Measurements from ENCODE around the gene SEPHS1. TPM values are rescaled to one million over a fixed set of nuclear protein-coding genes. Genes with fewer than 3 reads are reported as not detected.
A peak's percentile ranks its signal among the peaks of the same experiment; 100 is the strongest.

Gene SEPHS1
- total and polyA plus RNA-seq, 7 donors, result 25.9 to 41.0 (median 33.5) TPM

GRCh38 chr10:13373644-13374043 lies 25.6 kb upstream of the SEPHS1 start:
- WGBS, 2 donors, result 88% methylated on average over 2 of the region's 2 CpGs
- TF ChIP-seq CTCF (IDR thresholded peaks at IDR 0.05) (no peak), POLR2AphosphoS5 (IDR thresholded peaks at IDR 0.05) (no peak), EP300 (IDR thresholded peaks at IDR 0.05) (no peak), POLR2A (IDR thresholded peaks at IDR 0.05) (no peak)
- H3K4me3 ChIP-seq, result no peak overlapping the region
- intact Hi-C loops (cut with DNase I), result loop anchor here (2.0 to 5.0 kb wide), 3 partner anchors 155 to 404 kb away; partner anchors contain the start of genes BEND7 and PRPF18
- no peaks in the 10 kb centered on the region for H3K36me3 ChIP-seq
- H3K27ac ChIP-seq, result no peak overlapping the region
- no peaks in the 10 kb centered on the region for H3K9me3 ChIP-seq
- peaks cover 0 to 19% (median 0%) of the 10 kb centered on the region in 3 donors for H3K27me3 ChIP-seq
- H3K4me1 ChIP-seq, result no peaks in the 10 kb centered on the region
- no peak for DNase-seq

GRCh38 chr10:13372524-13372923 lies 24.4 kb upstream of the SEPHS1 start:
- intact Hi-C loops (cut with DNase I), result loop anchor here (1.0 to 5.0 kb wide), 4 partner anchors 68 to 405 kb away; partner anchors contain the start of genes BEND7 and PRPF18
- no peaks in the 10 kb centered on the region for H3K4me1 ChIP-seq
- no peak for TF ChIP-seq POLR2A (IDR thresholded peaks at IDR 0.05)
- TF ChIP-seq POLR2AphosphoS5 (IDR thresholded peaks at IDR 0.05), result no peak
- TF ChIP-seq CTCF (IDR thresholded peaks at IDR 0.05), result no peak
- no peak for TF ChIP-seq EP300 (IDR thresholded peaks at IDR 0.05)
- H3K4me3 ChIP-seq, result no peak overlapping the region
- no peaks in the 10 kb centered on the region for H3K9me3 ChIP-seq
- no peaks in the 10 kb centered on the region for H3K36me3 ChIP-seq
- H3K27me3 ChIP-seq, result peaks cover 0 to 9% (median 0%) of the 10 kb centered on the region in 3 donors
- WGBS, 2 donors, result 87 to 93% methylated on average over 5 of the region's 5 CpGs
- no peak for DNase-seq
- no peak overlapping the region for H3K27ac ChIP-seq

- peak; percentile 51 to 90 (median 86) for TF ChIP-seq CTCF (IDR thresholded peaks at IDR 0.05)
- no peak for TF ChIP-seq POLR2AphosphoS5 (IDR thresholded peaks at IDR 0.05)
- Histone ChIP-seq H3K4me1 (no peaks in the 10 kb centered on the region), H3K36me3 (no peaks in the 10 kb centered on the region), H3K9me3 (no peaks in the 10 kb centered on the region), H3K27ac (no peak overlapping the region), H3K27me3 (peaks cover 0 to 5% (median 0%) of the 10 kb centered on the region in 3 donors), H3K4me3 (no peak overlapping the region)
- intact Hi-C loops (cut with DNase I), result loop anchor here (1.0 to 5.0 kb wide), 4 partner anchors 68 to 405 kb away; partner anchors contain the start of genes BEND7 and PRPF18
- 27 to 28% methylated on average over 6 of the region's 6 CpGs for WGBS, 2 donors
- DNase-seq, result peak; percentile 83
Measured at GRCh38 chr10:13371897-13372470, 23.9 kb upstream of the SEPHS1 start.

- TF ChIP-seq CTCF (IDR thresholded peaks at IDR 0.05), result no peak
- TF ChIP-seq POLR2AphosphoS5 (IDR thresholded peaks at IDR 0.05), result no peak
- TF ChIP-seq POLR2A (IDR thresholded peaks at IDR 0.05), result no peak
- TF ChIP-seq EP300 (IDR thresholded peaks at IDR 0.05), result no peak
- H3K4me3 ChIP-seq, result no peak overlapping the region
- no peaks in the 10 kb centered on the region for H3K4me1 ChIP-seq
- no peaks in the 10 kb centered on the region for H3K9me3 ChIP-seq
- H3K27ac ChIP-seq, result no peak overlapping the region
- intact Hi-C loops (cut with DNase I), result no loop called here
- no peaks in the 10 kb centered on the region for H3K27me3 ChIP-seq
- no peak for DNase-seq
- no peaks in the 10 kb centered on the region for H3K36me3 ChIP-seq
- WGBS, 2 donors, result 87 to 91% methylated on average over 4 of the region's 4 CpGs
Measured at GRCh38 chr10:13366891-13367290, 18.8 kb upstream of the SEPHS1 start.

- no peaks in the 10 kb centered on the region for H3K4me1 ChIP-seq
- TF ChIP-seq POLR2A (IDR thresholded peaks at IDR 0.05) (no peak), EP300 (IDR thresholded peaks at IDR 0.05) (no peak), POLR2AphosphoS5 (IDR thresholded peaks at IDR 0.05) (no peak), CTCF (IDR thresholded peaks at IDR 0.05) (no peak)
- 89 to 91% methylated on average over 6 of the region's 6 CpGs for WGBS, 2 donors
- H3K36me3 ChIP-seq, result no peaks in the 10 kb centered on the region
- DNase-seq, result no peak
- no peak overlapping the region for H3K27ac ChIP-seq
- intact Hi-C loops (cut with DNase I), result no loop called here
- H3K4me3 ChIP-seq, result no peak overlapping the region
- no peaks in the 10 kb centered on the region for H3K9me3 ChIP-seq
- H3K27me3 ChIP-seq, result no peaks in the 10 kb centered on the region
Measured at GRCh38 chr10:13365831-13366230, 17.7 kb upstream of the SEPHS1 start.

Measured in sigmoid colon (tissue), 7 donors.